B cell (primary cell): ENCODE data around the gene GOT1. TPM values are rescaled to one million over a fixed set of nuclear protein-coding genes. Genes with fewer than 3 reads are reported as not detected.

Experiments used
- ATAC-seq: fragments of 200-7000 bp; cut with Tn5 transposase; one replicate; pipeline ENCODE4 v1.10.0; 2021; ENCODE audit warnings: low read depth, mild to moderate bottlenecking, moderate number of reproducible peaks, moderate library complexity
- CTCF ChIA-PET: fragments of 350-600 bp; sonication (Branson Sonifier 250); formaldehyde crosslinking; loops from one replicate; lab custom pipeline; 2021; ENCODE audit warnings: antibody characterized with exemption, inconsistent platforms; lab: Charles Lee
- POLR2A ChIA-PET: fragments of 350-600 bp; sonication (Branson Sonifier 250); formaldehyde crosslinking; loops from one replicate; lab custom pipeline; 2021; ENCODE audit warnings: antibody characterized with exemption; lab: Charles Lee
- DNase-seq: peaks from one replicate; pipeline ENCODE4 v3.0.0; 2013
- H2AFZ ChIP-seq: 2 replicates; pipeline ENCODE4 v1.6.1; 2012; ENCODE audit warnings: mild to moderate bottlenecking, low read depth, low read length; ENCODE audit not compliant: insufficient read depth, poor library complexity, severe bottlenecking
- H3K27ac ChIP-seq, 2 donors: 1 replicate in 1 of 2; 2 replicates in 1 of 2; pipeline ENCODE4 v1.5.1; 2012 to 2013; ENCODE audit warnings: low read length in 2 of 2, mild to moderate bottlenecking in 2 of 2, moderate library complexity in 1 of 2
- H3K27me3 ChIP-seq, 4 experiments: fragments of 200-600 bp in 1 of 4; sonication (generic) in 1 of 4; replicated peaks in 1 of 4; 1 replicate in 2 of 4; 2 replicates in 2 of 4; pipeline versions ENCODE4 v1.6.1 to v1.7.0; 2013 to 2016; ENCODE audit warnings: low read length in 3 of 4, mild to moderate bottlenecking in 2 of 4, mixed read lengths in 1 of 4, moderate library complexity in 1 of 4; ENCODE audit not compliant: insufficient read depth in 4 of 4, control insufficient read depth in 3 of 4; ENCODE audit errors: control extremely low read depth in 1 of 4
- H3K36me3 ChIP-seq, 2 experiments: replicated peaks in 1 of 2; 1 replicate in 1 of 2; 2 replicates in 1 of 2; pipeline versions ENCODE4 v1.6.1 to v1.7.1; 2013; ENCODE audit warnings: low read length in 1 of 2; ENCODE audit not compliant: insufficient read depth in 2 of 2, control insufficient read depth in 1 of 2; ENCODE audit errors: control extremely low read depth in 1 of 2, extremely low read depth in 1 of 2
- H3K4me1 ChIP-seq, 2 donors: fragments of 200-600 bp in 1 of 2; sonication (generic) in 1 of 2; 1 replicate in 1 of 2; 2 replicates in 1 of 2; pipeline versions ENCODE4 v1.5.1 to v1.6.1; 2013 to 2017; ENCODE audit warnings: low read length in 2 of 2; ENCODE audit not compliant: control insufficient read depth in 2 of 2, insufficient read depth in 2 of 2
- H3K4me2 ChIP-seq: replicated peaks from 2 replicates; pipeline ENCODE3; 2012; ENCODE audit warnings: mild to moderate bottlenecking, low read depth, low read length; ENCODE audit not compliant: poor library complexity, severe bottlenecking
- H3K4me3 ChIP-seq, 5 experiments: fragments of 200-600 bp in 1 of 5; sonication (generic) in 1 of 5; 1 replicate in 3 of 5; 2 replicates in 2 of 5; pipeline versions ENCODE4 v1.5.1 to v1.7.0; 2011 to 2016; ENCODE audit warnings: low read length in 4 of 5, mild to moderate bottlenecking in 4 of 5, low read depth in 2 of 5, control low read depth in 1 of 5, moderate library complexity in 1 of 5; ENCODE audit not compliant: insufficient read depth in 1 of 5; ENCODE audit errors: control extremely low read depth in 1 of 5, extremely low read depth in 1 of 5
- H3K79me2 ChIP-seq: fragments of 200-600 bp; sonication (generic); one replicate; pipeline ENCODE4 v1.6.0; 2016; ENCODE audit warnings: low read length; ENCODE audit not compliant: control insufficient read depth, insufficient read depth
- H3K9ac ChIP-seq: fragments of 200-600 bp; sonication (generic); 2 replicates; pipeline ENCODE4 v1.6.1; 2017; ENCODE audit warnings: mild to moderate bottlenecking, low read length, moderate library complexity
- H3K9me3 ChIP-seq, 3 donors: one replicate each; pipeline versions ENCODE4 v1.6.1 to v1.7.1; 2013; ENCODE audit warnings: low read length in 2 of 3; ENCODE audit not compliant: control insufficient read depth in 2 of 3, insufficient read depth in 1 of 3; ENCODE audit errors: control extremely low read depth in 1 of 3
- H4K20me1 ChIP-seq: 2 replicates; pipeline ENCODE4 v1.6.0; 2012; ENCODE audit warnings: mild to moderate bottlenecking, low read length; ENCODE audit not compliant: insufficient read depth, control insufficient read depth, poor library complexity, severe bottlenecking
- H3K27ac Mint-ChIP-seq: one replicate; pipeline ENCODE4 v1.8.0; 2021; ENCODE audit warnings: mixed read lengths
- H3K27me3 Mint-ChIP-seq: one replicate; pipeline ENCODE4 v1.8.0; 2021; ENCODE audit warnings: mixed read lengths
- H3K4me1 Mint-ChIP-seq: one replicate; pipeline ENCODE4 v1.8.0; 2021; ENCODE audit warnings: mixed read lengths
- H3K4me3 Mint-ChIP-seq: one replicate; pipeline ENCODE4 v1.8.0; 2021; ENCODE audit warnings: mixed read lengths
- H3K9me3 Mint-ChIP-seq: one replicate; pipeline ENCODE4 v1.8.0; 2022; ENCODE audit warnings: mixed read lengths; ENCODE audit not compliant: insufficient read depth
- CTCF ChIP-seq: fragments of 200-600 bp; IDR thresholded peaks from one replicate; pipeline ENCODE4 v1.8.0; 2022; ENCODE audit warnings: antibody characterized with exemption, mild to moderate bottlenecking
- EZH2 ChIP-seq: IDR thresholded peaks from 2 replicates; pipeline ENCODE4 v1.6.1; 2012; ENCODE audit warnings: borderline replicate concordance, low read depth, mild to moderate bottlenecking, moderate library complexity, low read length; ENCODE audit not compliant: insufficient read depth, poor library complexity, severe bottlenecking
- WGBS: methylation state at CpG from one replicate; pipeline ENCODE4 v1.1.5; 2013; ENCODE audit warnings: missing lambda C conversion rate; ENCODE audit not compliant: insufficient coverage; 5-methylcytosine and 5-hydroxymethylcytosine counted together
- intact Hi-C: fragments of 100-400 bp; cut with micrococcal nuclease; formaldehyde crosslinking; loops from one replicate; pipeline ENCODE4 v1.10.0; 2022
- polyA plus RNA-seq: library from polyadenylated mRNA; depleted of rRNA; stranded (reverse); fragments of >200 nt; gene quantifications from 2 replicates; pipeline ENCODE4 v1.2.3, GENCODE V29; 2012
- total RNA-seq, 2 donors: library from RNA; stranded (reverse); fragments of 120-200 nt in 1 of 2; gene quantifications; 1 replicate in 1 of 2; 2 replicates in 1 of 2; pipeline versions ENCODE4 v1.2.3 to v1.2.4, GENCODE V29; 2013 to 2022

The GOT1 gene
- total and polyA plus RNA-seq, 2 donors (not counting 1 experiment from before 2014, with no cell fraction given): 5.9 to 14.9 TPM

GRCh38 chr10:99387541-99387940, 42.9 kb downstream of the GOT1 start:
- ATAC-seq (no peak), DNase-seq (no peak)
- intact Hi-C loops: no loop called here
- H3K36me3 ChIP-seq: no peaks in the 10 kb centered on the region
- H3K79me2 ChIP-seq: no peaks in the 10 kb centered on the region
- H3K9me3 Mint-ChIP-seq: no peaks in the 10 kb centered on the region
- ChIA-PET CTCF (interaction anchor here (1.3 kb wide), 1 partner anchor 326 kb away, joined by 4 read pairs; no protein-coding TSS in a partner anchor), POLR2A (no interaction called here)
- 95% methylated on average over 10 of the region's 11 CpGs for WGBS
- peaks cover 0 to 2% (median 0%) of the 10 kb centered on the region in 4 experiments for H3K27me3 ChIP-seq
- H3K27ac ChIP-seq: no peak overlapping the region
- H3K4me2 ChIP-seq: no peak overlapping the region
- peaks cover under 1 to 2% of the 10 kb centered on the region in 2 donors for H3K4me1 ChIP-seq
- no peak overlapping the region for H3K9ac ChIP-seq
- no peak overlapping the region for H3K4me3 ChIP-seq
- H3K9me3 ChIP-seq: no peaks in the 10 kb centered on the region
- no peak overlapping the region for H3K4me3 Mint-ChIP-seq
- no peak overlapping the region for H3K27ac Mint-ChIP-seq
- peaks cover under 1% of the 10 kb centered on the region for H3K4me1 Mint-ChIP-seq
- no peak for TF ChIP-seq CTCF
- no peak for TF ChIP-seq EZH2
- H4K20me1 ChIP-seq: no peaks in the 10 kb centered on the region
- H3K27me3 Mint-ChIP-seq: no peaks in the 10 kb centered on the region
- no peak overlapping the region for H2AFZ ChIP-seq

DNA sequence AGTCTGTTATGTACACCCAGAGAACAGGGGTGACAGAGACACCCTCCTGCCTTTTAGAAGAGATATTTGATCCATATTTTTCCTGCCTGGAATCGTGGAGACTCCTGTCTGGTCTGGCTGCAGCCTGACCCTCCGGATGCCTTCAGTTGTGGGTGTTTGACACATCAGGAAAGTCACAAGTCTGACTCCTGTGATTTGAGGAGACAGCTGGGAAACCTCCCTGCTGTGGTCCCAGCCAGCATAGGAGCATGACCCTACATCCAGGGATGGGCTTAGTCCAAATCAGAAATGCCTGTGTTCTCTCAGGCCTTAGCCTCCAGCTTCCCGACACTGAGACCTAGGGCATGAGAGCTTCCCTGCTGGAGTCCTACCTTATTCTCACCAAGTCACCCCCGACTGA, 43.4 kb downstream of the GOT1 start:
- 90% methylated on average over 2 of the region's 4 CpGs for WGBS
- POLR2A ChIA-PET: no interaction called here
- intact Hi-C loops: no loop called here
- no peak overlapping the region for H3K27ac Mint-ChIP-seq
- TF ChIP-seq EZH2 (no peak), CTCF (no peak)
- CTCF ChIA-PET: no interaction called here
- DNase-seq (no peak), ATAC-seq (no peak)
- no peak overlapping the region for H3K9ac ChIP-seq
- no peaks in the 10 kb centered on the region for H3K9me3 Mint-ChIP-seq
- no peaks in the 10 kb centered on the region for H3K9me3 ChIP-seq
- H3K4me3 Mint-ChIP-seq: no peak overlapping the region
- peaks cover 0 to 2% (median 0%) of the 10 kb centered on the region in 4 experiments for H3K27me3 ChIP-seq
- no peaks in the 10 kb centered on the region for H3K4me1 Mint-ChIP-seq
- no peaks in the 10 kb centered on the region for H4K20me1 ChIP-seq
- H2AFZ ChIP-seq: no peak overlapping the region
- H3K79me2 ChIP-seq: no peaks in the 10 kb centered on the region
- H3K36me3 ChIP-seq: no peaks in the 10 kb centered on the region
- no peak overlapping the region for H3K4me2 ChIP-seq
- H3K27ac ChIP-seq: no peak overlapping the region
- no peak overlapping the region for H3K4me3 ChIP-seq
- H3K4me1 ChIP-seq: no peaks in the 10 kb centered on the region
- peaks cover 2% of the 10 kb centered on the region for H3K27me3 Mint-ChIP-seq
